ENCODE results near the gene RBM17.
"Not testable (repeated sequence)": the region's sequence is repeated elsewhere in the genome, so short reads cannot be mapped to it uniquely, and the experiment has no call there.

The RBM17 gene

DNA sequence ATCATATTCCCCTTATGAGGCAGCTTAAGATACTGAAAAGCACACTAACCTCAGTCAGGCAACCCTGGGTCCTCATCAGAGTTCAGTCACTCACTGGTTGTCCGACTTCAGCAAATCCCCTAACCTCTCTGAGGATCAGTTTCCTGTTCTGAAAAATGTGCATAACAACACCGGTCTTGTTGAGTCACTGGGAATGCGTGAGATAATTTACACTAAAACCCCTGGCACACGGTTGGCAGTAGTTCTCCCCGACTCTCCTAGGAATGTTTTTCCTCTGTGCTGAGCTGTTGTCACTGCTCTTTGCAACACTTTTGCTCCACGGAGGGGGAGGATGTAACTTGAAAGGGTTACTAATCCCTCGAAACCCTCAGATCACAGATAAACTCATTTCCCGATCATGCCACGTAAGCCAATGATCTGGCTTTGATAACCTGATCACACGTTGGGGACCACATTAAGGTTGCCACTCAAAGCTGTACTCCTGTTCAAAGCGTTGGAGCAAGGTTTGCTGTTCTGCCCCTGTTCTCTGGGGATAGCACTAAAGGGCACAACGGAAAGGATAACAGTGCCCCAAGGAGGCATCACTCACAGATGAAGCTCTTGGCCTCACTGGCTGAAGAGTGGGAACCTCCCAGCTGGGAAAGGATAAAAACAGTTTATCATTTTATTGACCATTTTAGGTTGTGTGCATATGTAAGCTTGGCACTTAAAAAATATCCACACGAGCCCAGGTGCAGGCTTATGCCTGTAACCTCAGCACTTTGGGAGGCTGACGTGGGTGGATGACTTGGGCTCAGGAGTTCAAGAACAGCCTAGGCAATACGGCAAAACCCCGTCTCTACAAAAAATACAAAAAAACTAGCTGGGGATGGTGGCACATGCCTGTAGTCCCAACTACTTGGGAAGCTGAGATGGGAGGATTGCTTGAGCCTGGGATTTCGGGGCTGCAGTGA lies 5.0 kb upstream of the RBM17 start:
- ATAC-seq (peak; percentile 88), DNase-seq (ENCODE audit: low spot score in 2 of 2) (peak in 1 of 2 donors; percentile 88)
- H3K36me3 Mint-ChIP-seq = peaks cover 18% of the 10 kb centered on the region
- peak overlapping the region; percentile 93 for H3K27ac Mint-ChIP-seq
- peaks cover 68% of the 10 kb centered on the region for H3K4me1 Mint-ChIP-seq
- peak overlapping the region; percentile 64 for H3K4me3 Mint-ChIP-seq
- H3K9me3 Mint-ChIP-seq = no peaks in the 10 kb centered on the region

DNA sequence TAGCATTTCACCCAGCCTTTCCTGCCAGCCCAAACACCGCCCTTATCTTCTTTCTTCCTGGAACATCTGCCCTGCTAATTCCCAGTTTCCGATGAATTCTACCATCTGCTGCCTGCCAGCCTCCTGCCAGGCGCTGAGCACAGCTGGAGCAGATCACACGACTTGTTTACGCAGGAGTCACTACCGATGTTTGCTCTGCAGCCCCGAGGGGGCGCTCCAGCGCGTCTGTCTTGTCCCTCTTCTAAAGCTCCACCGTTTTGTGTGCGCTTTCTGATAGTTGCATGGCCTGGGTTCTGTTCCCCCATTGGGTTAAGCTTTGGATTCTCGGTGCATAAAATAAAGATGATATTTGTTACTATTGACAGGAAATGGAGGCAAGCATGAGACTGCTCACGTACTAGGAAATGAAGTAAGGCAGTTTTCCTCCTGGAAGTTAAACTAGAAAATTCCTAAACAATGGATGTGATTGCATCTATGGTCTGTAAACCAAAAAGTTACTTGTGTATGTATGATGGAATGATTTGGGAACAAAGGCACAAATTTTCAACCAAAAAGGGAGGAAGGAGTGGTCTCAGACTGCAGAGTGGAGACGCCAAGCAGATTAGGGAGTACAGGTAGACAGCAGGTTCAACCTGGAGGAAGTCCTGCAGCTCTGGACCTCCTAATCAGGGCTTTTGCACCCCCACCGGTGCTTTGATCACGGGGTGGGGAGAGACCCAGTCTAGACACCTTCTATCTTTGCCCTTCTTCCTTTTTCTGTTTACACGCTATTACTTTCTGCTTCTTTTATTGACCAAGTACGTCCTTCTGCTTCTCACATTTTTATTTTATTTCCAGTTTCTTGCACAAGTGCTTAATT lies 2.2 kb upstream of the RBM17 start:
- DNase-seq (ENCODE audit: low spot score in 2 of 2) (peak; percentile 78 to 89), ATAC-seq (peak; percentile 56)
- Mint-ChIP-seq H3K4me1 (peaks cover 82% of the 10 kb centered on the region), H3K27ac (peak overlapping the region; percentile 74), H3K36me3 (peaks cover 42% of the 10 kb centered on the region), H3K9me3 (no peaks in the 10 kb centered on the region), H3K4me3 (peak overlapping the region; percentile 71)

DNA sequence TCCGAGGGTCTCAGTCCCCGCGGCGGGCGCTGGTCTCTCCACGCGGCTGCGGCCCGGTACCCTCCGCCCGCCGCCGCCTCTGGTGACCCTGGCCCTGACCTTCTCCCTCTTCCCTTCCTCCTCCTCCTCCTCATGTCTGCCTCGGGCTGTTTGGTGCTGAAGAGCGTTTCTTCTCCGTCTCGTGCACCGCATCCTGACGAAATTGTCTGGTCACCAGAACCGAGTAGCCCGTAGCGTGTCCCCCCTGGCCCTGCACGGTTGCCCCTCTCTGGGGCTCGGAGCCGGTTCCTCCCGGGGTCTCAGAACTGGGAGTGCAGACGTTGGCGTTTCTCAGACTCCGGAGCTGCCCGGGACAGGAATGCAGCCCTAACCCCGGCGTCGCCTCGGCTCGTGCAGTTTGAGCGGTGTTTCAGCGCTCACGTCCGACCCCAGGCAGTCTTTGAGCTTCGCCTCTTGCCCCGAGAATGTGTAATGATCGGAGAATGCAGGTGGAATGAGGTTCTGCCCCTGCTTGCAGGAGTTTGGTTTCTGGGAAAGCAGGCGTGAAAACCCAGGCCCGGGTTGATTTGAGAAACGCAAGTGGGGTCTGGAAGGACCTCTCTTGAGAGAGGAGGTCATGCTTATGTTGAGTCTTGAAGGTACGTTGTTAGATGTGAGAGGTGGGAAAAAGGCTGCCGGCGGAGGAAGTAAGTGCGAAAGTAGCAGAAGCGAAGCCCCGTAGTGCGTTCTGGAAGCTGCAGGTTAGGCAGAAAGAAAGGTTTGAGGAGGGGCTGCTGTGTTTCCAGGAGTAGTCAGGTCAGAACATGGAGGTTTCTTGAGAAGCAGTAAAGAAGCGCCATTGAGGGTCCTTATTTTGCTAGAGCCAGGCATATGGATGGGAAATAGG lies 743 bp downstream of the RBM17 start:
- peak overlapping the region; percentile 91 for H3K27ac Mint-ChIP-seq
- no peaks in the 10 kb centered on the region for H3K9me3 Mint-ChIP-seq
- peaks cover 53% of the 10 kb centered on the region for H3K36me3 Mint-ChIP-seq
- H3K4me3 Mint-ChIP-seq = peak overlapping the region; percentile 87
- peak in 1 of 2 donors; percentile 65 for DNase-seq (ENCODE audit: low spot score in 2 of 2)
- H3K4me1 Mint-ChIP-seq = peaks cover 75% of the 10 kb centered on the region
- peak; percentile 22 for ATAC-seq

DNA sequence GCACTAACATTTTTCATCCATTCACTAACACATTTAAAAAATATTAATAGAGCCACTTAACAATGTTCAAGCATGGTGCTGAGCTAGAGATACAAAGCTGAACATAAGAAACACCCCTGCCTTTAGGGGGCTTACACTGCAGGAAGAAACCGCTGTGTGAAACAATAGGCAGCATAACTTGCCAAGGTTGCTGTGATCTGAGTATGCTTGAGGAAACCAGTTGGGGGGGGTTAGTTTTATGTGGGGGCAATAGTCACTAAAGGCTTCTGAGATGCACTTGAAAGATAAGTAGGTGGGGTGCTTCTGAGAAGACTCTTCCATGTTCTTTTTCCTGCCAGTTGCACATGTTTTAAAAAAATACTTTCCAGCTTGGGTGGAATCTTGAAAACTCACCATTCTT lies 2.8 kb downstream of the RBM17 start:
- peak; percentile 36 for ATAC-seq
- Mint-ChIP-seq H3K9me3 (no peaks in the 10 kb centered on the region), H3K4me3 (peak overlapping the region; percentile 87), H3K27ac (peak overlapping the region; percentile 91), H3K36me3 (peaks cover 65% of the 10 kb centered on the region), H3K4me1 (peaks cover 73% of the 10 kb centered on the region)
- peak in 1 of 2 donors; percentile 54 for DNase-seq (ENCODE audit: low spot score in 2 of 2)

DNA sequence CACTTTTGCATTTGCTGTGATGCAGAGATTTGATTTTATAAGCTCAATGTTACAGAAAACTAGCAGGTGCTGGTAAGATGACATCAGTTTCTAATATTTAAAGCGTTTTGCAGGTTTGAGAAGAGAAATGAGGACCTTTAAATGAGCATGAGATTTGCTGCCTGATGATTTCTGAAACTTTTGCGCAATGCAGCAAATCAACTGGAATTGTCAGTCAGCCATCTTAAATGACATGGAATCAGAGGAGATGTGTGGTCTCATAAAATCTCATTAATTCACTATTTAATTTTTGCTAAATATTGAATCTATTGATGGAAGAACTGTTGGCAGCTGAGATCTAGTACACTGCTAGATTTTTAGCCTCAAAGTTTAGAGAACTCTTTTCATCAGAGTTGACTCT lies 3.9 kb downstream of the RBM17 start:
- H3K4me1 Mint-ChIP-seq = peaks cover 71% of the 10 kb centered on the region
- DNase-seq (ENCODE audit: low spot score in 2 of 2) = no peak
- peak overlapping the region; percentile 91 for H3K27ac Mint-ChIP-seq
- peaks cover 75% of the 10 kb centered on the region for H3K36me3 Mint-ChIP-seq
- H3K4me3 Mint-ChIP-seq = peak overlapping the region; percentile 87
- no peaks in the 10 kb centered on the region for H3K9me3 Mint-ChIP-seq
- no peak for ATAC-seq

DNA sequence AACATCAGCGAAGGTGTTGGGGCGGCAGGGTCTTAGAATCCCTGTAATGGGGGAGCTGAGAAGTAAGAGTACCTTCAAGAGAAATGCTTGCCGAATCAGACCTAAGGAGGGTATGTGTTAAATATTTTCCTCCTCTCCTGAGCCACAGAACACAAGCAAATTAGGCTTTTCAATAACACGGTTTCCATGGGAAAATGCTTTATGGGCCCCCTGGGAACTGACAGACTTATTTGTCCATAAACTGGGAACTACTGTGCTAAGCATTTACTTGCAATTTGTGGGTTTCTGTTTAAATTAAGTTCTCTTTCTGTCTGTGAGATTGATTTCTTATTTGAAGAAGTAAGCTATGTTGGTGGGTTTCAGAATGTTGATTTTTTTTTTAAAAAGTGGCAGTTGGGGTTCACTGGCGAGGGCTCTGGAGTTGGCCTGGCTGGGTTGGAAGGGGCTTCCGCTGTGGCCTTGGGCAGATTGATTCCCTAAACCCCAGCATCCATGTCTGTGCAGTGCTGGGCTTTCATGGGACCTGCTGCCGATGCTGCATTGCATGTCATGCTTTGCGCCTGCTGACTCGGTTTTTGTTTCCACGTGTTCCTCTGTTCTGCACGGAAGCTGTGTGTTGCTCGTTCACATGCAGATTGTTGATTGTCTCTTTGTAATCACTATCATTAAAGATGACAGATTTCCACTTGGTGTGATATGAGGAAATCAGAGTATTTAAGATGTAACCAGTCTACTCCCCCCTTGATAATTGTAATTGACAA lies 7.2 kb downstream of the RBM17 start:
- DNase-seq (ENCODE audit: low spot score in 2 of 2) = no peak
- ATAC-seq = no peak
- Mint-ChIP-seq H3K9me3 (no peaks in the 10 kb centered on the region), H3K36me3 (peaks cover 84% of the 10 kb centered on the region), H3K27ac (no peak overlapping the region), H3K4me1 (peaks cover 57% of the 10 kb centered on the region), H3K4me3 (no peak overlapping the region)

DNA sequence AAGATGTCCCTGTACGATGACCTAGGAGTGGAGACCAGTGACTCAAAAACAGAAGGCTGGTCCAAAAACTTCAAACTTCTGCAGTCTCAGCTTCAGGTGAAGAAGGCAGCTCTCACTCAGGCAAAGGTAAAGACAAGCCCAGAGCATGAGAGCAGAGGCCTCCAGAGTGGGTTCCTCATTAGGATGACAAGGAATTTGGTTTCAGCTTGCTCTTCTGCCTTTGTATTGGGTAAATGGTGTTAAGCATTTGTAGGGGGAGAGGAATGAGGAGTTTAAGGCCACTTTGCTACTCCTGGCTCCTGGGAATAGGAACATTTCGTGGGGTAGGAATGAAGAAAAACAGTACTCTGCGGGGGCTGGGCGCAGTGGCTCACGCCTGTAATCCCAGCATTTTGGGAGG lies 8.2 kb downstream of the RBM17 start:
- H3K36me3 Mint-ChIP-seq = peaks cover 88% of the 10 kb centered on the region
- H3K4me3 Mint-ChIP-seq = no peak overlapping the region
- DNase-seq (ENCODE audit: low spot score in 2 of 2) (peak in 1 of 2 donors; percentile 40), ATAC-seq (no peak)
- peaks cover 50% of the 10 kb centered on the region for H3K4me1 Mint-ChIP-seq
- H3K9me3 Mint-ChIP-seq = no peaks in the 10 kb centered on the region
- H3K27ac Mint-ChIP-seq = peak overlapping the region; percentile 18

DNA sequence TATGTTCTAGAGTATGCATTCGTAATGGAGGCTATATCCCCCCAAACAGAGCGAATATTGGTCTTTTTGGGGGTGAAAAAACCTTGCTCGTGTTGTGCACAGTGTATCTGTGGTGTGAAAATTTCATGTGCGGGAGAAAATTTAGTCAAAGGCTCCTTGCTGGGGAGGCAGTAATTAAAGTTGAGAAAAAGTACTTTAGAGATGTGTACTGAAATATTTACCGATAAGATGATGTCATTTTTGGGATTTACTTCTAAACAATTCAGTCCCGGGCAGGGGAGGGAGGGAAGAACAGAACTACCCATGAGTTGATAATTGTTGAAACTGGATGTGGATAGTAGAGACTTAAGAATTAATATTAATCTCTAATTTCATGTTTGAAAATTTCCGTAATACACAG lies 9.3 kb downstream of the RBM17 start:
- Mint-ChIP-seq H3K27ac (peak overlapping the region; percentile 18), H3K4me3 (no peak overlapping the region), H3K4me1 (peaks cover 50% of the 10 kb centered on the region), H3K36me3 (peaks cover 90% of the 10 kb centered on the region), H3K9me3 (no peaks in the 10 kb centered on the region)
- no peak for DNase-seq (ENCODE audit: low spot score in 2 of 2)
- ATAC-seq = no peak

DNA sequence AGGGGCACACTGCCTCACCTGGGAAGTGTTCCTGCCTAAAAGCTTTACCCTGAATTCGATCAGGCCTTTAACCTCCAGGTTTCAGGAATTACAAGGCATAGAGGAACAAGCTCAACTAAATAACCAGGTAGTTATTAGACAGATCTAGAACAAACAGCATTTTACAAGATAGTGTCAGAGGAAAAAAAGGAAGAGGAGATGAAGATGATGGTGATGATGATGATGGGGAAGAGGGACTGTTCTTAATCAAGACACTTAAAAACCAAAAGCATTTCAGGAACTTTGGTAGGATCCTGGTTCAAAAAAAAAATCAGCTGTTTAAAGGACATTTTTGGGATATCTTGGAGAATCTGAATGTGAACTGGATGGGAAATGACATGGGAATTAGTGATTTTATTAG lies 11.5 kb downstream of the RBM17 start:
- Mint-ChIP-seq H3K4me1 (peaks cover 42% of the 10 kb centered on the region), H3K36me3 (peaks cover 92% of the 10 kb centered on the region), H3K27ac (peak overlapping the region; percentile 79), H3K4me3 (no peak overlapping the region), H3K9me3 (no peaks in the 10 kb centered on the region)
- ATAC-seq (no peak), DNase-seq (ENCODE audit: low spot score in 2 of 2) (no peak)

DNA sequence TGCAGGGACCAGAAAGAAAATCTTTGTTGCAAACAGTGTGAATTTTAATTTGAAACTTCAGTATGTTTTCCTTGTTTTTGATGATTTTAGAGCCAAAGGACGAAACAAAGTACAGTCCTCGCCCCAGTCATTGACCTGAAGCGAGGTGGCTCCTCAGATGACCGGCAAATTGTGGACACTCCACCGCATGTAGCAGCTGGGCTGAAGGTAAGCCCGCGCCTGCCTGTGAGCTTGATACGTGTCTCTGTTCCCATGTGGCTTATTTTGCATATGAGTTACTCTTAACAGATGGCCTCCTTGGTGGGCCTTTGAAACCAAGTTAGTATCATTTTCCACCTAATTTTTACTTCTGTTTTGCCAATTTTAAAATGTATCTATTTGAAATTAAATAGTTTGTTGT lies 12.3 kb downstream of the RBM17 start:
- Mint-ChIP-seq H3K36me3 (peaks cover 95% of the 10 kb centered on the region), H3K4me1 (peaks cover 39% of the 10 kb centered on the region), H3K9me3 (no peaks in the 10 kb centered on the region), H3K4me3 (no peak overlapping the region), H3K27ac (no peak overlapping the region)
- DNase-seq (ENCODE audit: low spot score in 2 of 2) (no peak), ATAC-seq (no peak)

DNA sequence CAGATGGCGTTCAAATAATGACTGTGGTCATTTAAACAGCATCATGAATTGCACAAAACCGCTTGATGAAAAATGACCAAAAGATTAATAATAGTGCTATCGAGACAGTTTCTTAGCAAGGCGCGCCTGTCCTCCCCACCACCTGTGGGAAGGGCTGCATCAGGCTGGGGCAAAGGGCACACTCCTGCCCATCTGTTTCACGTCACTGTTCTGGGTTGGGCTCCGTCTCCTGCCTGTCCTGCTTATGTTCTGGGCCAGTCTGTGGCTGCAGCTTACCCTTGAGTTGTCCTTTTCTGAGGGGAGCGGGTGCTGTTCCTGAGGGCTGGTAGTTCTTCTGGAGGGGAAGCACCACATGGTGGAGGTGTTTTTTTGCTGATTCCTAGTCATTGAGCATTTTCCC lies 13.3 kb downstream of the RBM17 start:
- ATAC-seq (no peak), DNase-seq (ENCODE audit: low spot score in 2 of 2) (peak in 1 of 2 donors; percentile 37)
- Mint-ChIP-seq H3K27ac (peak overlapping the region; percentile 52), H3K36me3 (peaks cover 100% of the 10 kb centered on the region), H3K9me3 (no peaks in the 10 kb centered on the region), H3K4me1 (peaks cover 35% of the 10 kb centered on the region), H3K4me3 (no peak overlapping the region)

DNA sequence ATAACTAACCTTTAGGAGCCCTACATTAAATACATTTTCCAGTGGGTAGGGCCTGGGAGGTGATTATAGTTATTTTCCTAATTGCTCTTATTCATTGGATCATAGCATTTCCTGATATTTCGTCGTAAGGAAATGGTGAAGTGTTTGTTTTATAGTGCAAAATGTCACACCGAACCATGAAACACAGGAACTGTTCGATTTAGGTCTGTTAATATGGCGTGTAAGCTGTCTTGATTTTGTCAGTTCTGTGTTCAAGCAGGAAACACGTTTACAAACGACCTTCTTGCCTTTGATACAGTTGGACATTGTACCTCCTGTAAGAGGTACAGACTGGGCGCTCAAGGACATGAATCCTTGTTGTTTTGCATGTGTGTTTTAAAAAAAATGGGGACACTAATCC lies 14.8 kb downstream of the RBM17 start:
- Mint-ChIP-seq H3K9me3 (no peaks in the 10 kb centered on the region), H3K36me3 (peaks cover 100% of the 10 kb centered on the region), H3K4me3 (no peak overlapping the region), H3K4me1 (peaks cover 31% of the 10 kb centered on the region), H3K27ac (peak overlapping the region; percentile 48)
- peak in 1 of 2 donors; percentile 25 for DNase-seq (ENCODE audit: low spot score in 2 of 2)
- ATAC-seq = no peak

DNA sequence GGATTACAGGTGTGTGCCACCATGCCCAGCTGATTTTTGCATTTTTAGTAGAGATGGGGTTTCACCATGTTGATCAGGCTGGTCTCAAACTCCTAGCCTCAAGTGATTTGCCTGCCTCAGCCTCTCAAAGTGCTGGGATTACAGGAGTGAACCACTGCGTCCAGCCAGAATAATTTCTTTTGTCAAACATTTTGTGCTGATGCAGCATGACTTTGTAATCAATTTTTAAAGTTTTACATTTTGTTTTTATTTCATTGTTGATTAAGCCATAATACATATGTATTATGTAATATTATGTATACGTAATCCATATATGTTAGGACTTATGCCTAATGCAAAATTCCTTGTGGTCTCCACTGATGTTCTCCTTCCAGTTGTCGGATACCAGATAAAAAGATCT lies 18.8 kb downstream of the RBM17 start:
- not testable (repeated sequence) for DNase-seq (ENCODE audit: low spot score in 2 of 2); ATAC-seq; H3K27ac Mint-ChIP-seq; H3K4me3 Mint-ChIP-seq; H3K9me3 Mint-ChIP-seq
- Mint-ChIP-seq H3K4me1 (peaks cover 49% of the 10 kb centered on the region), H3K36me3 (peaks cover 100% of the 10 kb centered on the region)

DNA sequence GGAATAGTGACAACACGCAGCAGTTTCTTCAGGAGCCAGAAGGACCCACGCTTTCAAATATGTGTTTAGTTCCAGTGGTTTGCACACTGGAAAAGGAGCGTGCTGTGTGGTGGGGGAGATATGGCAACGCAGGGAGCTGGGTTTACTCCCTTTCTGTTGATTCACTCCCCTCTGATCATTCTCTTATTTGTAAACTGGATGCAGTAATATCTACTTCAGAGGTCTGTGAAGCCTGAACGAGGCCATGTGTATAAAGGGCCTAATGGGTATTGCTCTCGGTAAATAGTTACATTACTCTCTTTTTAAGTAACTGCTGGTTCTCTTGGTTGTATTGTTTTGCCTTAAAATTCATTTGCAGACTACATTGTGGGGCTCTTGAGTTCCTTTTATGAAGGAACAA lies 19.2 kb downstream of the RBM17 start:
- Mint-ChIP-seq H3K9me3 (no peaks in the 10 kb centered on the region), H3K4me3 (no peak overlapping the region), H3K4me1 (peaks cover 48% of the 10 kb centered on the region), H3K27ac (peak overlapping the region; percentile 92), H3K36me3 (peaks cover 100% of the 10 kb centered on the region)
- DNase-seq (ENCODE audit: low spot score in 2 of 2) (peak in 1 of 2 donors; percentile 32), ATAC-seq (no peak)

Data from stimulated activated effector memory CD8-positive, alpha-beta T cell treated with anti-CD3 and anti-CD28 coated beads, Interleukin-12 subunit alpha, Interleukin-12 subunit beta, amount 100 ng/mL, for 72 hours (primary cell).